ENCODE measurements around the gene MGAT4A. TPM values are rescaled to one million over a fixed set of nuclear protein-coding genes. Genes with fewer than 3 reads are reported as not detected.

The MGAT4A gene
- total and polyA plus RNA-seq, 2 of the 8 experiments (the other 6 are each of a cell fraction or from before 2014, with no cell fraction given): 1.4 to 7.7 TPM

DNA sequence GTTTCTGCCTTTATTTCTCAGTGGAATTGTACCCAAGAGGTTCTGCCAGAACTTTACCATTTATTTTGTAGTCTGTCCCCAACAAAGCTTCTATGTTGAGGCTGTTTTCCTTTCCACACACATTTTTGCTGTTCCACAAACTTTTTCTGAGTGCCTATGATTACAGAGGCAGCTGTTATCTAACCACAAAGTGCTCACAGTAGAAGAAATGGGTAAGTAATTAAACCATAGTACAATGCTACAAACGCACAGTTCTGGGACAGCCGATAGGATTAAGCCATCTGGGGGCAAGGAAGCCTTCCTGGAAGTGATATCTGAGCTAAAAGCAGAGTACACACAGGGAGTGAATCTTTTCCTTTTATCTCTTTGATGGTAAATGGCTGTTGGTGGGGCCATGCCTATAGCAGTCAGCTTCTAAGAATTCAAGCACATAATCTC lies 3.9 kb upstream of the MGAT4A start:
- H2AFZ ChIP-seq (ENCODE audit: low read length): no peak overlapping the region
- no peak overlapping the region for H2BK20ac ChIP-seq (ENCODE audit: low read length)
- H3K4me1 ChIP-seq (replicated peaks in 1 of 4; ENCODE audit: control insufficient read depth in 3 of 4, insufficient read depth in 4 of 4, low read length in 3 of 4): peaks cover 0 to 5% (median under 1%) of the 10 kb centered on the region in 4 experiments; a peak in 3 of 7 replicates
- no peak overlapping the region for H2BK15ac ChIP-seq (ENCODE audit: low read length)
- H3K4me2 ChIP-seq (ENCODE audit: insufficient read depth in 1 of 2, low read depth in 2 of 2, low read length in 2 of 2): no peak overlapping the region
- H3K27me3 ChIP-seq (replicated peaks in 1 of 4; ENCODE audit: control insufficient read depth in 3 of 4, extremely low read depth in 1 of 4, insufficient read depth in 3 of 4, low read length in 3 of 4): peaks cover 0 to 23% (median 20%) of the 10 kb centered on the region in 4 experiments; a peak in 6 of 7 replicates
- H3K9me3 ChIP-seq (ENCODE audit: insufficient read depth in 2 of 2, low read depth in 1 of 2, low read length in 1 of 2): peaks cover 0 to 5% of the 10 kb centered on the region in 2 experiments; a peak in 1 of 4 replicates
- H3K79me2 ChIP-seq (ENCODE audit: control insufficient read depth in 1 of 2, insufficient read depth in 2 of 2, low read length in 2 of 2): no peaks in the 10 kb centered on the region
- H3K23me2 ChIP-seq (ENCODE audit: low read depth, low read length): peaks cover 4% of the 10 kb centered on the region; the same call in 1 of the 2 replicates
- no peak overlapping the region for H2BK12ac ChIP-seq (ENCODE audit: low read depth, low read length)
- no peak overlapping the region for H4K5ac ChIP-seq (ENCODE audit: insufficient read length, low read depth, low read length)
- CTCF ChIA-PET (ENCODE audit: partially characterized antibody): no interaction called here
- no peak overlapping the region for H3K23ac ChIP-seq (ENCODE audit: insufficient read length)
- no peak overlapping the region for H3K4me3 ChIP-seq (ENCODE audit: extremely low read depth in 1 of 4, insufficient read depth in 2 of 4, low read depth in 3 of 4, low read length in 4 of 4)
- 97% methylated on average over 2 of the region's 2 CpGs; no CpG with 5 or more reads in 1 of the 2 experiments for WGBS, 2 experiments (ENCODE audit: extremely low coverage in 1 of 2, insufficient coverage in 1 of 2, insufficient read length in 1 of 2, insufficient replicate concordance in 2 of 2, low coverage in 1 of 2, low lambda C conversion rate in 2 of 2, missing lambda C conversion rate in 1 of 2)
- no peak overlapping the region for H3K14ac ChIP-seq (ENCODE audit: insufficient read length)
- POLR2A ChIA-PET (ENCODE audit: partially characterized antibody): no interaction called here
- no peak overlapping the region for H4K91ac ChIP-seq (replicated peaks; ENCODE audit: insufficient read length, low read length)
- no peak overlapping the region for H3K27ac ChIP-seq (ENCODE audit: low read depth, low read length)
- TF ChIP-seq JUND (IDR thresholded peaks at IDR 0.05; ENCODE audit: low read length) (no peak), SIRT6 (IDR thresholded peaks at IDR 0.05; ENCODE audit: low read length) (no peak)
- no peak overlapping the region for H2AK5ac ChIP-seq (ENCODE audit: low read depth, low read length)
- FAIRE-seq (no peak), DNase-seq (ENCODE audit: low read depth in 1 of 2, low spot score in 2 of 2) (no peak)
- no peak overlapping the region; a peak in 1 of 7 replicates for H3K9ac ChIP-seq (replicated peaks in 1 of 4; ENCODE audit: extremely low read depth in 1 of 4, low read depth in 3 of 4, low read length in 3 of 4)
- no peaks in the 10 kb centered on the region for H3K79me1 ChIP-seq (ENCODE audit: low read depth, low read length)
- no peak overlapping the region for H3K56ac ChIP-seq (replicated peaks; ENCODE audit: insufficient read length, low read depth, low read length)
- no peaks in the 10 kb centered on the region for H3K36me3 ChIP-seq (ENCODE audit: control insufficient read depth in 2 of 4, insufficient read depth in 4 of 4, low read length in 3 of 4)
- no peak overlapping the region for H3K4ac ChIP-seq (replicated peaks; ENCODE audit: insufficient read length, low read depth, low read length)
- no peaks in the 10 kb centered on the region for H4K20me1 ChIP-seq (replicated peaks in 1 of 2; ENCODE audit: control insufficient read depth in 1 of 2, insufficient read depth in 2 of 2, low read length in 2 of 2)
- H2BK5ac ChIP-seq (ENCODE audit: low read depth, low read length): no peak overlapping the region
- no peak overlapping the region for H3K18ac ChIP-seq (ENCODE audit: extremely low read depth, low read length)
- no peak overlapping the region for H4K8ac ChIP-seq (ENCODE audit: extremely low read depth, insufficient read depth, low read length)
- H2BK120ac ChIP-seq (replicated peaks; ENCODE audit: low read depth, low read length): no peak overlapping the region

All from H1 (cell line).